Nucleus accumbens (tissue), 56 donors: ENCODE data around the gene MEPE.

Experiments used
- DNase-seq, 56 donors: peaks; one replicate each; lab custom pipeline; 2025; lab: John Stamatoyannopoulos, UW

Gene MEPE

DNA sequence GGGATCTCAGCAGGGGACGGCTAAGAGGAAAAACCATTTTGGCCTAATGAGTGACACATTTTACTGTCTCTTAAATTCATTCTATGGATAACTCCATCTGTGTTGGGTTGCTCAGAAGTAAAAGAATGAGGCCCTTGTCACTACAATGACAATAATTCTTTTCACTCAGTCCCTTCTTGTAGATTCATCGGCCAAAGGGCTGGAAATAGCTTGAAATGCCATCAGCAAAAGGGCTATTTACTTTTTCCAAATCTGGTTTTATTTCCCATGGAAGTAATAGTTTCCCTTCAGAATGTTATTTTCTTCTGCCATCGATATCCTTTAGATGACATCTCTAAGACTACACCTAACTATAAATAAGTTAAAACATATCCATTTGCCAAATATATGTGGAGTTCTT, 7.4 kb downstream of the MEPE start:
- DNase-seq, result no peak

GRCh38 chr4:87843936-87844335, 11.2 kb downstream of the MEPE start:
- DNase-seq, result peak in 2 of 56 donors; percentile 4 to 23

- DNase-seq, result no peak
Measured at GRCh38 chr4:87844452-87844851, 11.7 kb downstream of the MEPE start.

GRCh38 chr4:87846226-87846625, 13.5 kb downstream of the MEPE start:
- no peak for DNase-seq

- peak in 46 of 56 donors; percentile 8 to 78 (median 44) for DNase-seq
Measured at GRCh38 chr4:87848622-87849351, 16.0 kb downstream of the MEPE start.

DNA sequence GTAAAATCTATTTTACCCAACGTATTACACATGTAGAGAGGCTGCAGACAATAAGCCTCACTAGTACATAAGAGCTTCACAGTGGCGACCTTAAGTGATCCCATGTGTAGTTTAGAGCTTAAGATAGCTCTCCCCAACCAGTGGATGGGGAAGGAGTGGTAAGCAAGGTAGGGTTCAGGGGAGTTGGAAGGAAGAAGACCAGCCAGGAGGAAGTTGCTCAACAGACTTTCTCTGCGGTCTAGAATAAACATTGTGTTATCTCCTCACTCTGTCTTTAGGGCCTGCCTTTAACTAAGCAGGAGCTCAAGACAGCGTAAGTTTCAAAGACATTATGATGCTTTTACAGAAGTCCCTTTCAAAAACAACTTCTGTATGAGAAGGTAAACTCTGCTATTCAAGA, 16.8 kb downstream of the MEPE start:
- DNase-seq, result peak in 2 of 56 donors; percentile 2 to 10

DNA sequence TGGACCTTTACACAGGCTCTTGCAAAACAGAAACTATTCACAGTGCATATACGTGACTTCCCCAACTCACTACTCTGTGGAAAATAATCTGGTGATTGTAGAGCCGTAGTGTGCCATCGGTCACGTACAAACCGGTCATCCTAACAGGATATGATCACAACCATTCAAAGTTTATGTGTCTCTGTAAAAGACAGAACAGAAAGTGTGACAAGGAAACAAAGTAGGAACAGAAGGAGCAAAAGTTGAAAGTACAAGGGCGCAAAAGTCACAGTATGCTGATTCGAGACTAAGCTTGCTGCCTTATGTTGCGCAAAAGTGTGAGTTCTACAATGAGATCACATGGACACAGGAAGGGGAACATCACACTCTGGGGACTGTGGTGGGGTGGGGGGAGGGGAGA, 18.6 kb downstream of the MEPE start:
- DNase-seq, result peak in 2 of 56 donors; percentile 4 to 11

GRCh38 chr4:87851953-87852352, 19.2 kb downstream of the MEPE start:
- no peak for DNase-seq

- peak in 1 of 56 donors; percentile 2 for DNase-seq
Measured at GRCh38 chr4:87853108-87853507, 20.3 kb downstream of the MEPE start.

GRCh38 chr4:87853891-87854290, 21.1 kb downstream of the MEPE start:
- no peak for DNase-seq

DNA sequence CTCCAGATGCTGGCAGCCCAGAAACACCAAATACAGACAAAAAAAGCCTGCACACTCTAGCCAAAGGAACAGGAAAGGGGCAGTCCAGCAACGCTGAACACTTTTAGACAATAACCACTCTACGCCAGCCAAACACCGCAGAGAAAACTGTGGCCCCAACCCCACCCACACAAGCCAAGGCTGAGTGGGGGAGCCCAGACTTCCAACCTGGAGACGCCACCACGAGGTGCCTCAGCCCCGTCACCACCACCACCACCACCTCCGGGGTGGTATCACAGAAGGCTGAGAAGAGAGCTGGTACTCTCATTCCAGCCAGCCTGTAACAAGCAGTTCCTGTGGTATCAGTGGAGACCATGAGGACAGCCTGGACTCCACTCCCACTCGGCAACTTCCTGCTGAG, 22.8 kb downstream of the MEPE start:
- DNase-seq, result no peak

DNA sequence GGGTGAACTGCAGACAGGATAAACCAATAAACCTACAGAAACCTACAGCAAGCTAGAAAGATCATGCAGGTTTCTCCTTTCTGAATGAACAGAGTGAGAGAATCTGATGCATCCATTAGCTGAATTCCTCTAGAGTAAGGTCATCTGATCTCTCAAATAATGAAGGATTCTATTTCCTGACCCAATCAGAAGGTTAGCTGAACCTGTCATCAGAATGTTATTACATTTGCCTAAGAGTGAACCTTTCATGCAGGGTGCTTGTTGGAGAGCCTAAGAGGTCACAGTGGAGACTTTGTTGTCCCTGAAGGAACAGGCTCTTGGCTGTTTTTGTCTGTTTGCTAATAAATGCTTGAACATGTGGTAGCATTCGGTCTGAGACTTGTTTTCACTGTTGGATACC, 24.0 kb downstream of the MEPE start:
- no peak for DNase-seq

GRCh38 chr4:87857789-87858188, 25.0 kb downstream of the MEPE start:
- no peak for DNase-seq

DNA sequence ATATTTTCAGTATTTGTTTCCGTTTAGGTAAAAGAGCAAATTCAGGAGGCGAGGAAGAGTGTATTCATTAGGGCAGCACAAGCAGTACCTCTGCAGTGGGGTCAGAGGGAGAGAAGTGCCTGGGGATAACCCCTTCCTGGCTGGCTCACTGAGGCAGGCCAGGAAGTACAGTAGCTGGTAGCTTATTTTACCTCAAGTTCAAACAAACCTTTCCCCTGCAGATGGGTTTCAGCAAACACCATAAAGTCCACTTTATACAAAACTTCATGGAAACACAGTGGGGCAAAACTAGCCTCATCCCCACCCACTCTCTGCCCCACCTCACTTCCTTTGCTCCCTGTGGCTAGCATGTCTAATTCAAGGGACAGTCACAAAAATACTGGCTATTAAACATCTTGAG, 29.5 kb downstream of the MEPE start:
- DNase-seq, result no peak

- DNase-seq, result peak in 1 of 56 donors; percentile 4
Measured at GRCh38 chr4:87863486-87863885, 30.7 kb downstream of the MEPE start.

- DNase-seq, result no peak
Measured at GRCh38 chr4:87864321-87864720, 31.6 kb downstream of the MEPE start.

- no peak for DNase-seq
Measured at GRCh38 chr4:87865288-87865687, 32.5 kb downstream of the MEPE start.

DNA sequence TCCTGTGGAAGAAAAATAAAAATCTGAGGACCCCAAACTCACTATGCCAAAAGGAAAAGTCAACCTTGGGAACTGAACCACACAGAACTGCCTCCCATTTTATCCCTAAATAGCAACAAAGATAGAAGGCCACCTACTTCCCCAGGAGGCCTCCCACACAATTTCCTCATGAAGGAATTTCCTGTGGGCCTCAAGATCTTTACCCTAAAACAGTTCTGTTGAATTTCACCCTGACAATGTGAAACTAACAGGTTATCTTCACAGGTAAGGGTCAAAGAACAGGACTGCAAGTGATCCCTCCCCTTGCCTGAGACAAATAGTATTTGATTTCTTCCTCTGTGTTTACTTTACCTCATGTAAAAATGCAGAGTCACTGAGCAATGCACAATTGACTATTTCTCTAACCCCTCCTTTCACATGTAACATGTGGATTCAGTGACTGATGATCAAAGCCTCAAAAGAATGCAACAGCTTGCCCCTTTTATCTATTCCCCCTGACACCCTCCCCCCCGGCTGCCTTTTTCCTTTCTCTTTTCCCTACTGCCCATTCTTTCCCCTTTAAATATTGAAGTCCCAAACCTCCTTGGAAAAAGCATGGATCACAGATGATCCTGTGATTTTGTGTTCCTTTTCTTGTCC, 33.3 kb downstream of the MEPE start:
- DNase-seq, result no peak

DNA sequence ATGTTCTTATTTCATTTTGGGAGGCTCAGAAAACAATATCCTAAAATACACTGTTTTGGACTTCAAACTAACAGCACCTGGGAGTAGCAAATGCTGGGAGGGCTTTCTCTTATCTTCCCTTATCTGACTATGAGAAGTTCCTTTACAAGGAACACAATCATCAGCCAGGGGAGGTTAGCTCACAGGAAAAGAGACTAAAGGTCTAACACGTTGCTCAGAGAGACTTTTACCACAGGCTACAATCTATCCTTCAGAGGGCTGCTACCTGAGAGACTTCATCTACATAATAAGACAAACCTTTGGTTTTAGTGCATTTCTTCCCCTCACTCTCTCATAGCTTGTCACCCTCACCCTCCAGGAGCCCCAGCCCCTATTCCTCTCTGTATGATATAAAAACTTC, 35.8 kb downstream of the MEPE start:
- DNase-seq, result no peak

DNA sequence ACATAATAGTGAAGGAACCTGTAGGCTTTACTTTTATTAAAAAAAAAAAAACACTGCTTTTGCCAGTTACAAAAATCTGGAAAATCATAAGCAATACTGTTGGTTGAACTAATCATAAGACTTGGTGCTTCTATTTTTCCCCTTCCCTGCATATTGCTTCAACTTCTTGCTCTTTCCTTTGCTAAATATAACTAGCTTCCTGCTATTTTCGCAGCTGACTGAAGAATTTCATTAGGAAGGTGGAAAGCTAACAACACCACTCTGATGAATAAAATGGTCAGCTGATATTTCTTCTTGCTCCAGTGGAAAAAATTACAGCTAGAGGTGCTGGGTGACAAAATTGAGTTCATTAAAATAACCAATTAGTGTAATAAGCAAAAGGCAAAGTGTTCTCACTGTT, 39.3 kb downstream of the MEPE start:
- DNase-seq, result no peak

DNA sequence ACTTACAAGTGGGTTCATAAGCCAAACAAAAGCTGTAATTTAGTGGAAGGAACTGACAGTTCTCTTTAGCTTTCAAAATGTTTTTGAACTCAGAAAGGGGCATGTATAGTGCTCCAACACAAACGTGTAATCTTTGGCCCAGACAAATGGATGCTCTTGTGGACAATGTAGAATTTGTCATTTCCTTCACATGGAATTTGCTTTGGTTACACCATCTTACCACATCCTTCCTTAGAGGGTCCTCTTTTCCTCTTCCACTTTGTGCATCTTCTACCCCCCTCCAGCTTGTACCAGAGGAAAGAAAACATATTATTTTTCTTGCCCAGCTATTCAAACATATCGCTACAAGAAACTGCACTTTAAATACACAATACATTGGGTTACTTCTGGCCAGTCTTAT, 42.4 kb downstream of the MEPE start:
- DNase-seq, result no peak

DNA sequence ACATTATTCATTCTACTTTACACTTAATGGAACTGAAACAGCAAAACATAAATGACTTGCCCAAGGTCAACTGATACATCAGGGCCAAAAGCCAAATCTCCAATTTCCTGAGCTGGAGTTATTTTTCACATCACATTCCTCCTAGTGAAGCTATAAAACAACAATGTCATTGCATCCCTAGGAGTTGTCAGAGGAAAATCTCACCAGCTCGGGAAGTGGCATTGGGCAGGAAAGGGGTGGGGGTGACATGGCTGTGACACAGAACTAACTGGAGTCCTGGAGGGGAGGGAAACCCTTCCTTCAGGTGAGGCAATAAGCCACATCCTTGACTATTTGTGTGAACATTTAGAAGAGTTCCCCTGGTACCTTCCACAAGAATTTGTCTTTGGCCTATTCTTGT, 47.3 kb downstream of the MEPE start:
- DNase-seq, result no peak
